ENCODE data around the gene CRYGN.

DNA sequence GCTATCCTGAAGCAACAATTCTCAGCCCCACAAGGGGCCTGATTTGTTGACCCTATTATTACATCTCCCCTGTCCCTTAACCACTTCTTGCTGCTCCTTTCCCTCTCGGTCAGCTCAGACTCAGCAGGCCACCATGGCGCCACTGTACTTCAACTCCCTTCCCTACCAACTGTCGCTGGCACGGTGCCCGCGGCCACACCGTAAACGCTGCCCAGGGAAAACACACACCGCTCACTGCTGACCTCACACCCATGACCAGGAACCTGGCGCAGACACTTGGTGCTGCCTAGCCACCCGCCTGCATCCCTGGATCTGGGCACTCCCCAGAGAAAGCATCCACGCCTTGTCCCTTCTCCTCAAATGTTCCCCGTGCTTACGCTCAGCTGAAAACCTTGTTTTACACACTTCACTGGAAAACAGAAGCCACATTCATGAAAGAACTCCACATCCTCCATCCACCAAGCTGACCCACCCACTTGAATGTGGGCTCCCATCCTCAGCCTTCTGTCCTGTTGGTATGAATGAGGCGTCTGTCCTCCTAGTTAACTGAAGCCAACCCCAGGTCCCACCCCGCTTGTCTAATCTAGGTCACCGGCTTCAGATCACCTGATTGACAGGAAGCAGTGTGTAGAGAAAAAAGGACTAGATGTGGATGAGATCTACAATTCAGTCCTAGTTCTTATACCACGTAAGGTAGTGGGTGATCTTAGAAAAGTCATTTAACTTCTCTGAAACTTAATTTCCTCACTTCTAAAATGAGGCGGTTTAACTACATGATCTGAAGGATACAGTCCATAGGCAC, 28.5 kb upstream of the CRYGN start:
- TF ChIP-seq GATA3 (IDR thresholded peaks at IDR 0.05; ENCODE audit: low read depth, low read length): no peak
- TF ChIP-seq GATA2 (IDR thresholded peaks at IDR 0.05; ENCODE audit: low read depth, low read length): no peak

Data from SH-SY5Y (cell line).